Uterus (tissue), 4 donors: ENCODE results near the gene SRL. TPM values are rescaled to one million over a fixed set of nuclear protein-coding genes. Genes with fewer than 3 reads are reported as not detected.

ENCODE experiments used
- DNase-seq, 2 donors: peaks; one replicate each; pipeline ENCODE4 v3.0.0-alpha.2; 2019 to 2020
- H3K27ac ChIP-seq, 2 donors: fragments of 200-600 bp; sonication (generic); 1 replicate in 1 of 2; 2 replicates in 1 of 2; pipeline ENCODE4 v1.5.1; 2016 to 2018
- H3K27me3 ChIP-seq, 2 donors: fragments of 200-600 bp; sonication (generic); one replicate each; pipeline ENCODE4 v1.5.1; 2018 to 2019; ENCODE audit warnings: control low read depth in 1 of 2
- H3K36me3 ChIP-seq, 2 donors: fragments of 200-600 bp; sonication (generic); one replicate each; pipeline ENCODE4 v1.5.1; 2019; ENCODE audit warnings: control low read depth in 1 of 2
- H3K4me1 ChIP-seq, 2 donors: fragments of 200-600 bp; sonication (generic); one replicate each; pipeline ENCODE4 v1.5.1; 2018 to 2019; ENCODE audit warnings: control low read depth in 1 of 2
- H3K4me3 ChIP-seq, 2 donors: fragments of 200-600 bp; sonication (generic); 1 replicate in 1 of 2; 2 replicates in 1 of 2; pipeline ENCODE4 v1.5.1; 2018 to 2019; ENCODE audit warnings: mild to moderate bottlenecking in 1 of 2
- H3K9me3 ChIP-seq, 2 donors: fragments of 200-600 bp; sonication (generic); one replicate each; pipeline ENCODE4 v1.5.1; 2019; ENCODE audit warnings: control low read depth in 1 of 2
- CTCF ChIP-seq, 4 experiments: fragments of 200-600 bp in 2 of 4; fragments of 450-650 bp in 2 of 4; sonication (generic) in 2 of 4; IDR thresholded peaks; one replicate each; pipeline ENCODE4 v1.5.1; 2016 to 2019; ENCODE audit warnings: antibody characterized with exemption in 4 of 4, mild to moderate bottlenecking in 2 of 4, moderate library complexity in 1 of 4
- POLR2A ChIP-seq, 2 donors: fragments of 450-650 bp; IDR thresholded peaks; one replicate each; pipeline ENCODE4 v1.6.1; 2016; ENCODE audit warnings: antibody characterized with exemption in 2 of 2, mild to moderate bottlenecking in 1 of 2, moderate library complexity in 1 of 2
- intact Hi-C: fragments of 100-400 bp; cut with DNase I; formaldehyde crosslinking; loops from one replicate; pipeline ENCODE4 v1.15.1; 2023; ENCODE audit warnings: low total_unique reads
- total RNA-seq, 4 donors: library from RNA; depleted of rRNA in 3 of 4; stranded (reverse); fragments of >200 nt in 3 of 4; gene quantifications; one replicate each; pipeline versions ENCODE4 v1.1.0 to v1.2.4, GENCODE V29; 2014 to 2023
- donor health status: DM: yes; HTN: yes; CAD: no.

Gene SRL
- total RNA-seq, 4 donors from 2014 or later, result 0.29 to 10.1 (median 7.6) TPM

DNA sequence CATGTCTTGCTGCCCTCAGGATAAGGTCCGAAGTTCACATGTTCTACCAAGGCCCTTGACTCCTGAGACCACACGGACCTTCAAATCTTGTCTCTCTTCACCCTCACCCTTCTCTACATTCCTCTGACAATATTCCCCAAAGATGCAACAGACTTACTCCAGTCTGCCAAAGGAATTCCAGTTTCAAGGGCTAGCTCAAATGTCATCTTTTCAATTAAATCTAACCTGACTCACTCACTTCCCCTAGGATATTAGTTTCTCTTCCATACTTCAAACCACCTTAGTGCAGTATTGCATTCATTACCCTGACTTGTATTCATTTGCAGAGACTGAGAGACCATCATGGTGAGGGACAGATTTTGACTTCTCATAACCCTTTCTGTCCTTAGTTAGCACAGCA is 66.0 kb downstream of the SRL start:
- no peak overlapping the region for H3K4me3 ChIP-seq
- H3K27ac ChIP-seq, result no peak overlapping the region
- intact Hi-C loops, result no loop called here
- no peaks in the 10 kb centered on the region for H3K27me3 ChIP-seq
- no peaks in the 10 kb centered on the region for H3K36me3 ChIP-seq
- H3K9me3 ChIP-seq, result no peaks in the 10 kb centered on the region
- no peak for TF ChIP-seq CTCF (IDR thresholded peaks at IDR 0.05)
- no peak for TF ChIP-seq POLR2A (IDR thresholded peaks at IDR 0.05)
- H3K4me1 ChIP-seq, result no peaks in the 10 kb centered on the region
- no peak for DNase-seq

- no peak overlapping the region for H3K4me3 ChIP-seq
- H3K27me3 ChIP-seq, result no peaks in the 10 kb centered on the region
- no peaks in the 10 kb centered on the region for H3K4me1 ChIP-seq
- H3K9me3 ChIP-seq, result no peaks in the 10 kb centered on the region
- DNase-seq, result no peak
- intact Hi-C loops, result no loop called here
- no peaks in the 10 kb centered on the region for H3K36me3 ChIP-seq
- no peak for TF ChIP-seq POLR2A (IDR thresholded peaks at IDR 0.05)
- no peak for TF ChIP-seq CTCF (IDR thresholded peaks at IDR 0.05)
- no peak overlapping the region for H3K27ac ChIP-seq
These were observed 69.8 kb downstream of the SRL start for GRCh38 chr16:4172070-4172469.

DNA sequence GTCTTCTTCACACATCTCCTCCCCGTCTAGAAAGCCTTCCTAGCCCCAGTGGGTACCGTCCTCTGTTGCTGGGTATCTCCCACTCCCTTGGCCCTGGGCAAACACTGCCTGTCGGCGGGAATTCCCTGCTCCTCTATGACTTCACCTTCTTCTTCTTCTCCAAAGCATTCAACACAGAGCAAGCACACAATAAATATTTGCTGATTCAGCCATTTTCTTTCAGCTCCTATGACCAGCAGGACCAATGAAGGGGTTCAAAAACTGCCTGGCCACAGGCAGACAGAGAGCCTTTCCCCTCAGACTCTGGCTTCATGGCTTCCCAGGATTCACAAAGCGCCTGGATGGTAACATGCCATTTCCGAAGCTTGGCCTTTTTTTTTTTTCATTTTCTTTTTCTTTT is 72.5 kb downstream of the SRL start:
- intact Hi-C loops, result no loop called here
- TF ChIP-seq CTCF (IDR thresholded peaks at IDR 0.05), result no peak
- TF ChIP-seq POLR2A (IDR thresholded peaks at IDR 0.05), result no peak
- H3K27ac ChIP-seq, result no peak overlapping the region
- H3K27me3 ChIP-seq, result no peaks in the 10 kb centered on the region
- H3K4me1 ChIP-seq, result no peaks in the 10 kb centered on the region
- no peaks in the 10 kb centered on the region for H3K9me3 ChIP-seq
- DNase-seq, result no peak
- H3K36me3 ChIP-seq, result no peaks in the 10 kb centered on the region
- no peak overlapping the region for H3K4me3 ChIP-seq

GRCh38 chr16:4166821-4167220 is 75.1 kb downstream of the SRL start:
- DNase-seq, result no peak

More at GRCh38 chr16:4166821-4167220, 75.1 kb downstream of the SRL start:
- Histone ChIP-seq H3K36me3 (no peaks in the 10 kb centered on the region), H3K4me1 (no peaks in the 10 kb centered on the region), H3K4me3 (no peak overlapping the region), H3K9me3 (no peaks in the 10 kb centered on the region), H3K27me3 (no peaks in the 10 kb centered on the region), H3K27ac (no peak overlapping the region)
- intact Hi-C loops, result no loop called here
- no peak for TF ChIP-seq CTCF (IDR thresholded peaks at IDR 0.05)
- no peak for TF ChIP-seq POLR2A (IDR thresholded peaks at IDR 0.05)
